Tibial nerve (tissue), 4 donors: ENCODE results near the gene SLC6A9.

Experiments
- EP300 ChIP-seq, 2 donors: sonication (generic); formaldehyde crosslinking; IDR thresholded peaks; one replicate each; pipeline ENCODE4 v1.6.1; 2017; ENCODE audit warnings: antibody characterized with exemption in 2 of 2, mild to moderate bottlenecking in 1 of 2
- TF ChIP-seq, protein P1 (sequence below), 5 experiments: fragments of 200-600 bp in 3 of 5; fragments of 450-650 bp in 2 of 5; sonication (generic) in 3 of 5; IDR thresholded peaks; one replicate each; pipeline ENCODE4 v1.5.1; 2016 to 2019; ENCODE audit warnings: antibody characterized with exemption in 5 of 5, mild to moderate bottlenecking in 3 of 5, moderate library complexity in 2 of 5

DNA sequence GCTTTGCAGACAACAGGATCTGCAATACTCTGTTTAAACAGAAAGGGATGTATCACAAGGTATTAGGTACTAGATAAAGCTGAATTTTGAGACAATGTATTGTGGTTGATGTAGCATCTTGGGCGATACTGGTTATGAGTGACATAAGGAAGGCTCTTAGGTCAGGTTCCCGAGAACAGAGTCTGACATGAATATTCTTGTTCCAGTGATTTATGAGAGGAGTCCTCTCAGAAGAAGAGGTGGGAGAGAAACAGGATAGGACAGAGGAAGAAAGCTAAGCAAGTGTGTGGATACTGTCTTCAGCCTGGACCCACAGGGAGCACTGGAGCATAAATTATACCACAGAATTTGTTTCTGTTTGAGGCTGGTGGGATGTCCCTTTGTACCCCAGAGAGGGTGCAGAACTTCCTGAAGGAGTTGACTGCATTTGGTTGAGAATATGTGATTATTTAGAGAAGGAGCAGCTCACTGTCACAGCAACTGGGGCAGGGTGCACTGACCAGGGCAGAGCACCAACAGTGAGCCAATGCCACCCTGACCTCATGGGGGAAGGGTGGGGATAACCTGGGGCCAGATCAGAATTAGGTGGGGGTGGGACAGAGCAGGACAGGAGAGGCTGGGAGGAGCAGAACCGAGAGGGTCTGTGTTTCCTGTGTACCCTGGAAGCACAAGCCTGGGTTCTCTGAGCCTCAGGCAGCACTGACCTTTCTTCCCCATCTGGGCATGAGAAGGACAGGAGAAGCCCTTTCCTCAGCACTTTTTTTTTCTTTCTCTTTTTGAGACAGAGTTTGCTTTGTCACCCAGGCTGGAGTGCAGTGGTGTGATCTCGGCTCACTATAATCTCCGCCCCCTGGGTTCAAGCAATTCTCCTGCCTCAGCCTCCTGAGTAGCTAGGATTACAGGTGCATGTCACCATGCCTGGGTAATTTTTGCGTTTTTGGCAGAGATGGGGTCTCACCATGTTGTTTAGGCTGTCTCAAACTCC, 36.3 kb upstream of the SLC6A9 start:
- TF ChIP-seq, protein P1, sequence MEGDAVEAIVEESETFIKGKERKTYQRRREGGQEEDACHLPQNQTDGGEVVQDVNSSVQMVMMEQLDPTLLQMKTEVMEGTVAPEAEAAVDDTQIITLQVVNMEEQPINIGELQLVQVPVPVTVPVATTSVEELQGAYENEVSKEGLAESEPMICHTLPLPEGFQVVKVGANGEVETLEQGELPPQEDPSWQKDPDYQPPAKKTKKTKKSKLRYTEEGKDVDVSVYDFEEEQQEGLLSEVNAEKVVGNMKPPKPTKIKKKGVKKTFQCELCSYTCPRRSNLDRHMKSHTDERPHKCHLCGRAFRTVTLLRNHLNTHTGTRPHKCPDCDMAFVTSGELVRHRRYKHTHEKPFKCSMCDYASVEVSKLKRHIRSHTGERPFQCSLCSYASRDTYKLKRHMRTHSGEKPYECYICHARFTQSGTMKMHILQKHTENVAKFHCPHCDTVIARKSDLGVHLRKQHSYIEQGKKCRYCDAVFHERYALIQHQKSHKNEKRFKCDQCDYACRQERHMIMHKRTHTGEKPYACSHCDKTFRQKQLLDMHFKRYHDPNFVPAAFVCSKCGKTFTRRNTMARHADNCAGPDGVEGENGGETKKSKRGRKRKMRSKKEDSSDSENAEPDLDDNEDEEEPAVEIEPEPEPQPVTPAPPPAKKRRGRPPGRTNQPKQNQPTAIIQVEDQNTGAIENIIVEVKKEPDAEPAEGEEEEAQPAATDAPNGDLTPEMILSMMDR (IDR thresholded peaks at IDR 0.05), result no peak
- no peak for TF ChIP-seq EP300 (IDR thresholded peaks at IDR 0.05)
